VCaP (cell line): ENCODE data around the gene POFUT1.

Experiments used
- H3K27ac ChIP-seq: fragments of 450-650 bp; 2 replicates; pipeline ENCODE4 v1.5.1; 2017
- CTCF ChIP-seq: fragments of 450-650 bp; conservative IDR thresholded peaks from 2 replicates; pipeline ENCODE4 v1.5.1; 2017; ENCODE audit warnings: mild to moderate bottlenecking, moderate library complexity

The POFUT1 gene

GRCh38 chr20:32278199-32278643, 70.5 kb downstream of the POFUT1 start:
- H3K27ac ChIP-seq: peak overlapping the region; percentile 76
- no peak for TF ChIP-seq CTCF

GRCh38 chr20:32281711-32282110, 74.0 kb downstream of the POFUT1 start:
- peak overlapping the region; percentile 54 for H3K27ac ChIP-seq

GRCh38 chr20:32282461-32282860, 74.8 kb downstream of the POFUT1 start:
- no peak for TF ChIP-seq CTCF
- H3K27ac ChIP-seq: peak overlapping the region; percentile 54

More at GRCh38 chr20:32281711-32282110, 74.0 kb downstream of the POFUT1 start:
- TF ChIP-seq CTCF: no peak

- TF ChIP-seq CTCF: no peak
- no peak overlapping the region; the same call in 1 of the 2 replicates for H3K27ac ChIP-seq
Observed at GRCh38 chr20:32285082-32285620, 77.5 kb downstream of the POFUT1 start.

- no peak for TF ChIP-seq CTCF
- H3K27ac ChIP-seq: no peak overlapping the region; the same call in 1 of the 2 replicates
Observed at GRCh38 chr20:32285621-32286371, 78.1 kb downstream of the POFUT1 start.

GRCh38 chr20:32287231-32287638, 79.6 kb downstream of the POFUT1 start:
- H3K27ac ChIP-seq: no peak overlapping the region
- no peak for TF ChIP-seq CTCF
